ENCODE results near the gene PLXNA1. TPM values are rescaled to one million over a fixed set of nuclear protein-coding genes. Genes with fewer than 3 reads are reported as not detected.

PLXNA1 gene
- total and polyA plus RNA-seq, 2 experiments from 2014 or later: 11.0 to 73.5 TPM

GRCh38 chr3:126946405-126946804 lies 36.5 kb upstream of the PLXNA1 start:
- Histone ChIP-seq H3F3A (replicated peaks; ENCODE audit: low read depth) (no peaks in the 10 kb centered on the region), H3K4me1 (ENCODE audit: insufficient read depth) (no peaks in the 10 kb centered on the region), H3K4me3 (no peak overlapping the region), H3K27me3 (ENCODE audit: insufficient read depth) (no peaks in the 10 kb centered on the region), H3K79me2 (replicated peaks; ENCODE audit: insufficient read depth) (no peaks in the 10 kb centered on the region), H2AFZ (no peak overlapping the region), H3K4me2 (no peak overlapping the region), H3K27ac (ENCODE audit: low read depth) (no peak overlapping the region), H4K20me1 (replicated peaks; ENCODE audit: insufficient read depth) (no peaks in the 10 kb centered on the region; the same call in 1 of the 2 replicates), H3K36me3 (ENCODE audit: insufficient read depth) (no peaks in the 10 kb centered on the region), H3K9me2 (ENCODE audit: insufficient read depth) (no peaks in the 10 kb centered on the region)
- no peak for TF ChIP-seq JUNB (IDR thresholded peaks at IDR 0.05; ENCODE audit: unreplicated experiment)
- H3K4me1 Mint-ChIP-seq: peaks cover 8% of the 10 kb centered on the region; the same call in 2 of the 3 replicates
- no peak overlapping the region for H3K4me3 Mint-ChIP-seq
- H3K36me3 Mint-ChIP-seq (ENCODE audit: low read depth): no peaks in the 10 kb centered on the region
- peaks cover 5% of the 10 kb centered on the region for H3K27me3 Mint-ChIP-seq (ENCODE audit: insufficient read depth, low read depth, poor library complexity)
- no peaks in the 10 kb centered on the region for H3K9me3 Mint-ChIP-seq
- DNase-seq (ENCODE audit: low spot score) (no peak), ATAC-seq (no peak)
- no peak overlapping the region for H3K27ac Mint-ChIP-seq

- H3K9me2 ChIP-seq (ENCODE audit: insufficient read depth): no peaks in the 10 kb centered on the region
- H3K79me2 ChIP-seq (replicated peaks; ENCODE audit: insufficient read depth): no peaks in the 10 kb centered on the region
- DNase-seq (ENCODE audit: low spot score) (no peak), ATAC-seq (no peak)
- no peak overlapping the region for H3K4me3 ChIP-seq
- H3K4me2 ChIP-seq: no peak overlapping the region
- no peaks in the 10 kb centered on the region for H3F3A ChIP-seq (replicated peaks; ENCODE audit: low read depth)
- TF ChIP-seq CTCF (conservative IDR thresholded peaks at IDR 0.05; ENCODE audit: low read depth in 2 of 2) (no peak), POLR2AphosphoS5 (IDR thresholded peaks at IDR 0.05; ENCODE audit: low read depth) (no peak), NANOG (IDR thresholded peaks at IDR 0.05; ENCODE audit: borderline replicate concordance) (no peak), ZNF462 (CRISPR knock-in tag; IDR thresholded peaks at IDR 0.05) (no peak), ETS1 (IDR thresholded peaks at IDR 0.05) (no peak), CREB1 (CRISPR knock-in tag; IDR thresholded peaks at IDR 0.05; ENCODE audit: low read depth) (no peak), EZH2 (IDR thresholded peaks at IDR 0.05; ENCODE audit: low read depth, unreplicated experiment) (no peak)
- H3K27ac Mint-ChIP-seq: peak overlapping the region; percentile 37; the same call in 1 of the 2 replicates
- no peaks in the 10 kb centered on the region for H3K36me3 Mint-ChIP-seq (ENCODE audit: low read depth)
- no peaks in the 10 kb centered on the region for H3K9me3 Mint-ChIP-seq
- H3K4me1 Mint-ChIP-seq: peaks cover 8% of the 10 kb centered on the region; the same call in 2 of the 3 replicates
- no peaks in the 10 kb centered on the region for H3K36me3 ChIP-seq (ENCODE audit: insufficient read depth)
- H3K27me3 ChIP-seq (ENCODE audit: insufficient read depth): no peaks in the 10 kb centered on the region
- no peaks in the 10 kb centered on the region for H4K20me1 ChIP-seq (replicated peaks; ENCODE audit: insufficient read depth)
- no peaks in the 10 kb centered on the region for H3K4me1 ChIP-seq (ENCODE audit: insufficient read depth)
- H3K27me3 Mint-ChIP-seq (ENCODE audit: insufficient read depth, low read depth, poor library complexity): peaks cover 5% of the 10 kb centered on the region
- no peak overlapping the region for H2AFZ ChIP-seq
- no peak overlapping the region for H3K27ac ChIP-seq (ENCODE audit: low read depth)
- H3K4me3 Mint-ChIP-seq: no peak overlapping the region
These were observed 35.5 kb upstream of the PLXNA1 start for GRCh38 chr3:126947429-126947828.

Data from GM23338 (cell line).